GM12878 (cell line): ENCODE data around the gene CFAP99. TPM values are rescaled to one million over a fixed set of nuclear protein-coding genes. Genes with fewer than 3 reads are reported as not detected.

Experiments used
- ATAC-seq: fragments of 200-7000 bp; cut with Tn5 transposase; 3 replicates; pipeline ENCODE4 v1.9.1; 2020; ENCODE audit warnings: mild to moderate bottlenecking, moderate library complexity
- BruUV-seq: library from RNA; stranded (reverse); fragments of 400-500 nt; replicated peaks from 2 replicates; lab custom pipeline; 2021; lab: Mats Ljungman, UMichigan
- CTCF ChIA-PET: fragments of 300-600 bp; sonication (Branson Sonifier 250); formaldehyde crosslinking; extraction: SDS; loops from one replicate; lab custom pipeline; 2021; ENCODE audit warnings: inconsistent platforms; lab: Yijun Ruan, JAX
- POLR2A ChIA-PET: fragments of 350-600 bp; formaldehyde crosslinking; extraction: SDS; loops from one replicate; lab custom pipeline; 2021; ENCODE audit warnings: inconsistent platforms; lab: Charles Lee
- RAD21 ChIA-PET: fragments of 300-600 bp; sonication (Branson Sonifier 250); formaldehyde crosslinking; loops from one replicate; lab custom pipeline; 2023; ENCODE audit warnings: antibody characterized with exemption; ENCODE audit not compliant: unreplicated experiment; lab: Charles Lee
- SMC1A ChIA-PET: fragments of 300-600 bp; sonication (Branson Sonifier 250); formaldehyde crosslinking; loops from one replicate; lab custom pipeline; 2023; ENCODE audit not compliant: unreplicated experiment, uncharacterized antibody; lab: Charles Lee
- DNase-seq: peaks from one replicate; pipeline ENCODE4 v3.0.0-alpha.2; 2011; ENCODE audit warnings: low read depth, low spot score
- FAIRE-seq: peaks from 3 replicates; lab custom pipeline; 2011; peaks lifted over from hg19 to GRCh38; lab: Jason Lieb, UNC
- H2AFZ ChIP-seq: 2 replicates; pipeline ENCODE4 v1.6.0; 2011; ENCODE audit warnings: low read depth, low read length, control low read depth; ENCODE audit not compliant: control insufficient read depth
- H3K27ac ChIP-seq: 2 replicates; pipeline ENCODE4 v1.5.1; 2011; ENCODE audit warnings: control low read depth; ENCODE audit not compliant: control insufficient read depth, insufficient read depth
- H3K27me3 ChIP-seq, 2 experiments: replicated peaks in 1 of 2; 2 replicates each; pipeline versions ENCODE4 v1.6.0 to v1.6.1; 2011; ENCODE audit warnings: low read length in 1 of 2; ENCODE audit not compliant: control insufficient read depth in 2 of 2, insufficient read depth in 2 of 2
- H3K36me3 ChIP-seq, 2 experiments: 2 replicates each; pipeline ENCODE4 v1.5.1; 2011; ENCODE audit warnings: low read length in 1 of 2; ENCODE audit not compliant: control insufficient read depth in 2 of 2, insufficient read depth in 2 of 2
- H3K4me1 ChIP-seq: 2 replicates; pipeline ENCODE4 v1.6.1; 2011; ENCODE audit warnings: mild to moderate bottlenecking, low read length, moderate library complexity, mixed read lengths; ENCODE audit not compliant: control insufficient read depth, insufficient read depth
- H3K4me2 ChIP-seq: 2 replicates; pipeline ENCODE4 v1.6.0; 2011; ENCODE audit warnings: control low read depth; ENCODE audit not compliant: control insufficient read depth, insufficient read depth
- H3K4me3 ChIP-seq: fragments of 200-600 bp; sonication (generic); 2 replicates; pipeline ENCODE4 v1.5.1; 2016
- H3K79me2 ChIP-seq: 2 replicates; pipeline ENCODE4 v1.6.0; 2011; ENCODE audit warnings: low read length; ENCODE audit not compliant: control insufficient read depth, insufficient read depth
- H3K9ac ChIP-seq: 2 replicates; pipeline ENCODE4 v1.8.0; 2011; ENCODE audit warnings: low read length, control low read depth, mixed read lengths; ENCODE audit not compliant: control insufficient read depth, insufficient read depth
- H3K9me3 ChIP-seq: replicated peaks from 3 replicates; pipeline ENCODE4 v1.5.1; 2011; ENCODE audit warnings: mild to moderate bottlenecking, low read length; ENCODE audit not compliant: control insufficient read depth, insufficient read depth
- H4K20me1 ChIP-seq: 2 replicates; pipeline ENCODE4 v1.6.0; 2011; ENCODE audit not compliant: control insufficient read depth, insufficient read depth
- CEBPZ ChIP-seq: fragments of 150-350 bp; IDR thresholded peaks from 2 replicates; pipeline ENCODE4 v1.6.1; 2016; ENCODE audit warnings: low read depth, low read length
- CHD1 ChIP-seq: IDR thresholded peaks from 2 replicates; pipeline ENCODE4 v1.6.1; 2012; ENCODE audit warnings: low read depth, low read length, improper control_type of control experiment
- ESRRA ChIP-seq: IDR thresholded peaks from 2 replicates; pipeline ENCODE4 v1.6.1; 2012; ENCODE audit warnings: mild to moderate bottlenecking, low read length, improper control_type of control experiment
- POLR2AphosphoS2 ChIP-seq: IDR thresholded peaks from 2 replicates; pipeline ENCODE4 v1.6.1; 2011; ENCODE audit warnings: low read depth, mild to moderate bottlenecking, low read length, improper control_type of control experiment, moderate library complexity
- RAD51 ChIP-seq: fragments of 450-650 bp; IDR thresholded peaks from 2 replicates; pipeline ENCODE4 v1.6.1; 2016; ENCODE audit warnings: moderate library complexity, mild to moderate bottlenecking, inconsistent platforms
- RELA ChIP-seq: fragments of 450-650 bp; IDR thresholded peaks from 2 replicates; pipeline ENCODE4 v1.8.0; 2014; ENCODE audit warnings: borderline replicate concordance; ENCODE audit not compliant: partially characterized antibody
- SPI1 ChIP-seq: IDR thresholded peaks from 2 replicates; pipeline ENCODE4 v1.6.1; 2011; ENCODE audit warnings: low read depth, mild to moderate bottlenecking, low read length, moderate library complexity, borderline replicate concordance; ENCODE audit not compliant: insufficient read depth
- STAT3 ChIP-seq: IDR thresholded peaks from 2 replicates; pipeline ENCODE4 v1.6.1; 2011; ENCODE audit warnings: low read depth, low read length, improper control_type of control experiment
- TBL1XR1 ChIP-seq: IDR thresholded peaks from 2 replicates; pipeline ENCODE4 v1.6.1; 2012; ENCODE audit warnings: low read depth, low read length, improper control_type of control experiment
- ZBTB11 ChIP-seq: fragments of 450-650 bp; formaldehyde crosslinking; IDR thresholded peaks from 2 replicates; pipeline ENCODE4 v1.5.0; 2022; ENCODE audit warnings: mild to moderate bottlenecking, missing genetic modification characterization
- ZNF217 ChIP-seq: fragments of 450-650 bp; IDR thresholded peaks from 2 replicates; pipeline ENCODE4 v1.6.1; 2017; ENCODE audit warnings: antibody characterized with exemption, mild to moderate bottlenecking
- WGBS: methylation state at CpG from one replicate; pipeline ENCODE4 v1.1.6; 2016; ENCODE audit warnings: low lambda C conversion rate; ENCODE audit not compliant: insufficient replicate concordance, insufficient coverage; ENCODE audit errors: missing lambda C conversion rate; 5-methylcytosine and 5-hydroxymethylcytosine counted together
- in situ Hi-C: fragments of 300-500 bp; cut with MboI; formaldehyde crosslinking; loops from 9 replicates; pipeline ENCODE4 v1.14.3; 2018; ENCODE audit warnings: mixed read lengths
- intact Hi-C: fragments of 100-400 bp; cut with micrococcal nuclease; formaldehyde crosslinking; loops from one replicate; pipeline ENCODE4 v1.14.2; 2022; ENCODE audit not compliant: unreplicated experiment
- polyA plus RNA-seq, 11 experiments: library from polyadenylated mRNA; depleted of rRNA in 4 of 11; unstranded in 6 of 11; stranded (reverse) in 5 of 11; fragments of >200 nt; fragmentation: Nextera tagmentation in 4 of 11; fragmentation: Illumina TruSeq in 1 of 11; extraction: Ambion mirVana in 4 of 11; extraction: Trizol in 1 of 11; gene quantifications; 1 replicate in 1 of 11; 2 replicates in 10 of 11; pipeline versions ENCODE4 v1.2.1 to v1.2.3, GENCODE V29; 2011 to 2016; ENCODE audit warnings: inconsistent platforms in 2 of 11, missing spikeins in 2 of 11, low read depth in 1 of 11
- total RNA-seq, 4 experiments: library from RNA; depleted of rRNA in 3 of 4; stranded (reverse); fragments of >200 nt in 3 of 4; fragmentation: Illumina TruSeq in 1 of 4; extraction: Trizol in 1 of 4; gene quantifications; 2 replicates each; pipeline versions ENCODE4 v1.2.1 to v1.2.3, GENCODE V29; 2013 to 2021
- TF ChIP-seq, protein P1 (sequence below): fragments of 450-650 bp; IDR thresholded peaks from 2 replicates; pipeline ENCODE4 v1.6.1; 2016; ENCODE audit warnings: mild to moderate bottlenecking, moderate library complexity, borderline replicate concordance

CFAP99 gene
- total and polyA plus RNA-seq, 10 of the 15 experiments (the other 5 are each of a cell fraction or from before 2014, with no cell fraction given) = not detected

DNA sequence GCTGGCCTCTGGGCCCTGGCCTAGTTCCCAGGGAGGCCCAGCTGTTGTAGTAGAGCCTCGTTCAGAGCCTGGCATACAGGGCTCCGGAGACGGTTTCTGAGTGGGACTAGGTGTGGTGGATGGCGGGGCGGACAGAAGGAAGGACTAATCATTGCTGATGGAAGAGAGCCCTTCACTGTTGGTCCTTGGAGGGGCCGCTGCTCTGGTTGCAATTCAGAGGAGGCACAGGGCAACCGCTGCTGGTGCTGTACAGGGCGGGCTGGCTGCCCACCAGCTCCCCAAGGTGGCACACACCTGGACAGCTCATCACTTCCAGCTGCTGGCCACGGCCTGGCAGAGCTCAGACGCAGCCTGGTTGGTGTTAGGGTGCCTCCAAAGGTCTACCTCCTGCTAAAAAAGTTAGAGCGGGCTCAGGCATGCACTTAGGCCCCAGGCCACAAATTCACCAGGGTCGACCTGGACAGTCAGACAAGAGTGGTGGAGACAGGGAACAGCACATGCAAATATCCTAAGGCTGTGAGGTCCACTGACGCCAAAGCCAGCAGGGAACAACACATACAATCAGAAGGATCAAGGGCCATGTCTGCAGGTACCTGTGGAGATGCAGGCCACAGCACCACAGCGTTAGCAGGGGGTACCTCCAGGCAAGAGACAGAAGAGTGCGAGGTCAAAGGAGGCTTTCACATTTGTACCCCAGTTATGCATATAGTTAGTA is 42.6 kb downstream of the CFAP99 start:
- Histone ChIP-seq H2AFZ (no peak overlapping the region), H3K4me2 (no peak overlapping the region), H3K79me2 (no peaks in the 10 kb centered on the region), H3K27ac (no peak overlapping the region), H3K36me3 (no peaks in the 10 kb centered on the region), H3K9me3 (no peaks in the 10 kb centered on the region), H3K27me3 (no peaks in the 10 kb centered on the region; a peak in 2 of 4 replicates), H3K4me3 (no peak overlapping the region), H3K4me1 (peaks cover 4% of the 10 kb centered on the region), H4K20me1 (no peaks in the 10 kb centered on the region), H3K9ac (no peak overlapping the region)
- DNase-seq (no peak), FAIRE-seq (no peak), ATAC-seq (no peak)
- SMC1A ChIA-PET = interaction anchor here (1.2 kb wide), 1 partner anchor 12 kb away, joined by 3 read pairs; no protein-coding TSS in a partner anchor
- in situ Hi-C loops = no loop called here
- POLR2A ChIA-PET = no interaction called here
- RAD21 ChIA-PET = no interaction called here
- CTCF ChIA-PET = interaction anchor here (1.1 to 1.5 kb wide), 2 partner anchors 19 to 26 kb away, joined by 4 read pairs; no protein-coding TSS in a partner anchor
- intact Hi-C loops = no loop called here
- WGBS = 70% methylated on average over 15 of the region's 15 CpGs
- BruUV-seq = no TSS peak
- TF ChIP-seq CEBPZ (no peak), TBL1XR1 (no peak), ZNF217 (no peak), STAT3 (no peak), POLR2AphosphoS2 (no peak), RELA (no peak), CHD1 (no peak), RAD51 (no peak), ESRRA (no peak), ZBTB11 (no peak), SPI1 (no peak)
- TF ChIP-seq, protein P1, sequence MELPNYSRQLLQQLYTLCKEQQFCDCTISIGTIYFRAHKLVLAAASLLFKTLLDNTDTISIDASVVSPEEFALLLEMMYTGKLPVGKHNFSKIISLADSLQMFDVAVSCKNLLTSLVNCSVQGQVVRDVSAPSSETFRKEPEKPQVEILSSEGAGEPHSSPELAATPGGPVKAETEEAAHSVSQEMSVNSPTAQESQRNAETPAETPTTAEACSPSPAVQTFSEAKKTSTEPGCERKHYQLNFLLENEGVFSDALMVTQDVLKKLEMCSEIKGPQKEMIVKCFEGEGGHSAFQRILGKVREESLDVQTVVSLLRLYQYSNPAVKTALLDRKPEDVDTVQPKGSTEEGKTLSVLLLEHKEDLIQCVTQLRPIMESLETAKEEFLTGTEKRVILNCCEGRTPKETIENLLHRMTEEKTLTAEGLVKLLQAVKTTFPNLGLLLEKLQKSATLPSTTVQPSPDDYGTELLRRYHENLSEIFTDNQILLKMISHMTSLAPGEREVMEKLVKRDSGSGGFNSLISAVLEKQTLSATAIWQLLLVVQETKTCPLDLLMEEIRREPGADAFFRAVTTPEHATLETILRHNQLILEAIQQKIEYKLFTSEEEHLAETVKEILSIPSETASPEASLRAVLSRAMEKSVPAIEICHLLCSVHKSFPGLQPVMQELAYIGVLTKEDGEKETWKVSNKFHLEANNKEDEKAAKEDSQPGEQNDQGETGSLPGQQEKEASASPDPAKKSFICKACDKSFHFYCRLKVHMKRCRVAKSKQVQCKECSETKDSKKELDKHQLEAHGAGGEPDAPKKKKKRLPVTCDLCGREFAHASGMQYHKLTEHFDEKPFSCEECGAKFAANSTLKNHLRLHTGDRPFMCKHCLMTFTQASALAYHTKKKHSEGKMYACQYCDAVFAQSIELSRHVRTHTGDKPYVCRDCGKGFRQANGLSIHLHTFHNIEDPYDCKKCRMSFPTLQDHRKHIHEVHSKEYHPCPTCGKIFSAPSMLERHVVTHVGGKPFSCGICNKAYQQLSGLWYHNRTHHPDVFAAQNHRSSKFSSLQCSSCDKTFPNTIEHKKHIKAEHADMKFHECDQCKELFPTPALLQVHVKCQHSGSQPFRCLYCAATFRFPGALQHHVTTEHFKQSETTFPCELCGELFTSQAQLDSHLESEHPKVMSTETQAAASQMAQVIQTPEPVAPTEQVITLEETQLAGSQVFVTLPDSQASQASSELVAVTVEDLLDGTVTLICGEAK = no peak
